ENCODE measurements around the gene SLC35F6. TPM values are rescaled to one million over a fixed set of nuclear protein-coding genes. Genes with fewer than 3 reads are reported as not detected.

Gene SLC35F6
- polyA plus RNA-seq, 2 of the 4 experiments (the other 2 are of a cell fraction): 41.3 to 46.9 TPM

DNA sequence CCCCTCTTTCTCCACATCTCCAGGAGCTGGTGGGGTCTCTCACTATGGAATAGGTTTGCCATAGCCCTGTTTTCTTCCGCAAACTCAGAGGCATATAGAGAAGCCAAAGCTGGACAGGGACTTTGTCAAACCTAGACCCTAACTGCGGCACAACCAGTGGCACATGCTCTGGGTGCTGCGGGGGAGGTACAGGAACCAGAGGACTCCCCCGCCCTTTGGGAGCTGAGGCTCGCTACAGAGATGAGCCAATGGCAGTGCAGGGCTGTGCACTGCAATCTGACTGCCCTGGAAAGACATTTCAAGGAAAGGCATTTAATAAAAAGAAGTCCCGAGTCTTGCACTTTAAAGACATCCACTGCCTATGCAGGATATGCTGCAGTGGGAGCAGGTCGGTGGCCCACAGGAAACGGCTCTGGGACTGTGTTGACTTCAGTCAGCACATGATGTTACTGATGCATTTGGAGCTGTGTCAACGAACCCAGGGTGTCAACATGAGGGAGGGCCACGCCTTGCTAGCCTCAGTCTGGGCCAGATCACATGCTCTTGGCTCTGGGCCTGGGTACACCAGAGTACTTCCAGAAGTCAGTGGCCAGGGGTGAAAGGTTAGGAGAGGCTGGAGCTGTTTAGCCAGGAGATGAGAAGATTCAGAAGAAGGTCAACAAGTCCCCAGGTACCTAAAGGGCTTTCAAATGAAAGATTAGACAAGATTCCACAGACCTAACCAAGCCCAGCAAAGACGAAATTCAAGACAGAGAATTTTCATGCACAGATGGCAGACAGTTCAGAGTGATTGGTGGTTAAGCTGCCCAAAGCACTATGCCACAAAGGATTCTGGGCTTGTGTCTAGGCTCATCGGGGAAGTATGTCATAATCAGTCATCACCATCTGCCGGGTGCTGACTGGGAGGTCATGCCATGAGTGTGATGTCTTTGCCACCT, 8.2 kb downstream of the SLC35F6 start:
- POLR2A ChIA-PET: interaction anchor here (0.7 kb wide), 1 partner anchor 18 kb away, joined by 4 read pairs; no protein-coding TSS in a partner anchor
- Histone ChIP-seq H3K27ac (peak overlapping the region; percentile 85 to 95), H3K4me3 (peak overlapping the region; percentile 4; the same call in 1 of the 3 replicates), H3K4me2 (peak overlapping the region; percentile 65), H3K4me1 (peaks cover 65% of the 10 kb centered on the region), H3K9me3 (no peaks in the 10 kb centered on the region)
- TF ChIP-seq EP300 (IDR thresholded peaks at IDR 0.05): peak; percentile 23 to 39; a peak in 2 of 5 replicates
- TF ChIP-seq, protein P1, sequence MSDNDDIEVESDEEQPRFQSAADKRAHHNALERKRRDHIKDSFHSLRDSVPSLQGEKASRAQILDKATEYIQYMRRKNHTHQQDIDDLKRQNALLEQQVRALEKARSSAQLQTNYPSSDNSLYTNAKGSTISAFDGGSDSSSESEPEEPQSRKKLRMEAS (IDR thresholded peaks at IDR 0.05): peak; percentile 81
- TF ChIP-seq JUN (IDR thresholded peaks at IDR 0.05): peak in 1 of 2 experiments; percentile 55; a peak in 2 of 5 replicates
- no peak for TF ChIP-seq BHLHE40 (IDR thresholded peaks at IDR 0.05; ENCODE audit: low read depth, low read length)
- TF ChIP-seq HOXA7 (CRISPR knock-in tag; IDR thresholded peaks at IDR 0.05): no peak
- 46% methylated on average over 13 of the region's 13 CpGs for WGBS (ENCODE audit: missing lambda C conversion rate)
- DNase-seq (ENCODE audit: low read depth in 1 of 2, low spot score in 1 of 2) (peak in 1 of 2 experiments; percentile 77), FAIRE-seq (no peak), ATAC-seq (peak; percentile 36 to 42; a peak in 5 of 6 replicates)
- CTCF ChIA-PET: interaction anchor here (0.5 to 3.4 kb wide), 7 partner anchors 9 to 545 kb away, joined by 3 to 16 read pairs (median 3); partner anchors contain the start of gene CENPA

DNA sequence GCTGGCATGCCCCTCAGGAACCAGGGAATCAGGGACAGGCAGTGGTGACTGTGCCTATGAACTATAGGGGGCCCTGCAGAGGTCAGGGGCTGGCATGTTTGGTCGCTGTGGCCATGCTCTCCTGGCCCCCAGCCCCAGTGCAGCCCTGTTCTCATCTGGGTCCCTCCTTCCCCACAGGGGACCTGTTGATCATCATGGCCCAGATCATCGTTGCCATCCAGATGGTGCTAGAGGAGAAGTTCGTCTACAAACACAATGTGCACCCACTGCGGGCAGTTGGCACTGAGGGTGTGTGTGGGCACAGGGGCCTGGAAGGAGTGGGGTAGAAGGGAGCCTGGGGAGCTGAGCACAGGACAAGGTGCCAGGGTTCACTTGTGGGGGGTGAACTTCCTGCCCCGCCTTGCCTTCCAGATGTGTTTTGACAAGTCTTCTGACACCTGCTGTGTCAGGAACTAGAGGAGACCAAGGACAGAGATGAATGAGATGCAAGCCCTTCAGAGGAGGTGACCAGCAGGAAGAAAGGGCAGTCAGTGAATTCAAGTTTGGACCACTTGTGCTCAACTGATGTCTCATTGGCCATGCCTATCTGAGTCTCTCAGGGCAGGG, 12.2 kb downstream of the SLC35F6 start:
- 91% methylated on average over 5 of the region's 5 CpGs for WGBS (ENCODE audit: missing lambda C conversion rate)
- no peak overlapping the region for H3K4me2 ChIP-seq
- FAIRE-seq (no peak), DNase-seq (ENCODE audit: low read depth in 1 of 2, low spot score in 1 of 2) (no peak), ATAC-seq (no peak)
- POLR2A ChIA-PET: interaction anchor here (1.8 kb wide), 1 partner anchor 9 kb away, joined by 4 read pairs; the partner anchor contains the start of gene CENPA
- TF ChIP-seq CBX8 (IDR thresholded peaks at IDR 0.05): no peak
- TF ChIP-seq HDAC2 (IDR thresholded peaks at IDR 0.05): no peak
- no peak for TF ChIP-seq FOSB (CRISPR knock-in tag; IDR thresholded peaks at IDR 0.05)
- TF ChIP-seq JUNB (IDR thresholded peaks at IDR 0.05): no peak
- no peak for TF ChIP-seq CBX2 (IDR thresholded peaks at IDR 0.05; ENCODE audit: borderline replicate concordance, low read depth)
- no peak for TF ChIP-seq CHD4 (IDR thresholded peaks at IDR 0.05; ENCODE audit: borderline replicate concordance)
- TF ChIP-seq, protein P1 (IDR thresholded peaks at IDR 0.05): no peak
- peaks cover 32% of the 10 kb centered on the region for H3K4me1 ChIP-seq
- CTCF ChIA-PET: interaction anchor here (0.6 to 2.1 kb wide), 4 partner anchors 11 to 255 kb away, joined by 3 to 10 read pairs (median 4); no protein-coding TSS in a partner anchor
- peak overlapping the region in 1 of 2 experiments; percentile 4; a peak in 2 of 6 replicates for H3K27ac ChIP-seq
- no peaks in the 10 kb centered on the region for H3K9me3 ChIP-seq
- no peak overlapping the region for H3K4me3 ChIP-seq

GRCh38 chr2:26778098-26778497, 14.0 kb downstream of the SLC35F6 start:
- no peak for FAIRE-seq
- CTCF ChIA-PET: interaction anchor here (0.6 to 2.2 kb wide), 7 partner anchors 9 to 131 kb away, joined by 3 to 7 read pairs (median 4); no protein-coding TSS in a partner anchor

GRCh38 chr2:26778507-26778906, 14.4 kb downstream of the SLC35F6 start:
- DNase-seq (ENCODE audit: low read depth in 1 of 2, low spot score in 1 of 2) (no peak), ATAC-seq (no peak; a peak in 2 of 6 replicates), FAIRE-seq (no peak)
- Histone ChIP-seq H3K9me3 (no peaks in the 10 kb centered on the region), H3K4me1 (peaks cover 12% of the 10 kb centered on the region; the same call in 1 of the 3 replicates), H3K4me3 (no peak overlapping the region), H3K27ac (peak overlapping the region in 1 of 2 experiments; percentile 33; a peak in 1 of 6 replicates), H3K4me2 (no peak overlapping the region)
- TF ChIP-seq HOXA7 (CRISPR knock-in tag; IDR thresholded peaks at IDR 0.05): no peak
- TF ChIP-seq SREBF2 (IDR thresholded peaks at IDR 0.05): no peak
- CTCF ChIA-PET: interaction anchor here (0.6 to 2.2 kb wide), 7 partner anchors 9 to 152 kb away, joined by 3 to 7 read pairs (median 4); no protein-coding TSS in a partner anchor
- POLR2A ChIA-PET: interaction anchor here (0.7 to 1.1 kb wide), 3 partner anchors 16 to 196 kb away, joined by 4 to 5 read pairs (median 4); no protein-coding TSS in a partner anchor
- WGBS (ENCODE audit: missing lambda C conversion rate): 78% methylated on average over 3 of the region's 3 CpGs

More at GRCh38 chr2:26778098-26778497, 14.0 kb downstream of the SLC35F6 start:
- ATAC-seq: peak in 1 of 2 experiments; percentile 16; a peak in 4 of 6 replicates
- no peak overlapping the region for H3K4me2 ChIP-seq
- H3K27ac ChIP-seq: peak overlapping the region in 1 of 2 experiments; percentile 33; a peak in 1 of 6 replicates
- POLR2A ChIA-PET: interaction anchor here (0.7 to 1.8 kb wide), 5 partner anchors 8 to 196 kb away, joined by 3 to 5 read pairs (median 4); partner anchors contain the start of gene CENPA
- no peak overlapping the region for H3K4me3 ChIP-seq
- 97% methylated on average over 18 of the region's 18 CpGs for WGBS (ENCODE audit: missing lambda C conversion rate)
- TF ChIP-seq CHD4 (IDR thresholded peaks at IDR 0.05; ENCODE audit: borderline replicate concordance) (no peak), POLR2A (IDR thresholded peaks at IDR 0.05; ENCODE audit: low read length) (0 out of 2 replicates have a peak, but pooled peaks have one; percentile 3), ZC3H11A (IDR thresholded peaks at IDR 0.05) (no peak), FOXS1 (CRISPR knock-in tag; IDR thresholded peaks at IDR 0.05) (no peak), RAD21 (conservative IDR thresholded peaks at IDR 0.05 in 1 of 2, IDR thresholded peaks at IDR 0.05 in 1 of 2) (no peak)
- no peaks in the 10 kb centered on the region for H3K9me3 ChIP-seq
- DNase-seq (ENCODE audit: low read depth in 1 of 2, low spot score in 1 of 2): no peak
- peaks cover 14% of the 10 kb centered on the region for H3K4me1 ChIP-seq
